ENCODE results near the gene SERBP1.
"Not testable (repeated sequence)": the region's sequence is repeated elsewhere in the genome, so short reads cannot be mapped to it uniquely, and the experiment has no call there.

Gene SERBP1

GRCh38 chr1:67418839-67419586 is 11.2 kb downstream of the SERBP1 start:
- in situ Hi-C loops (cut with HindIII; ENCODE audit: low pct_ligation_motif_present, low pct_unique_long_range_greater_than_20kb, low sequenced_read_pairs), result no loop called here
- DNase-seq, result no peak

GRCh38 chr1:67417733-67418132 is 12.5 kb downstream of the SERBP1 start:
- DNase-seq; in situ Hi-C loops (cut with HindIII; ENCODE audit: low pct_ligation_motif_present, low pct_unique_long_range_greater_than_20kb, low sequenced_read_pairs): not testable (repeated sequence)

- in situ Hi-C loops (cut with HindIII; ENCODE audit: low pct_ligation_motif_present, low pct_unique_long_range_greater_than_20kb, low sequenced_read_pairs), result no loop called here
- no peak for DNase-seq
Measured at GRCh38 chr1:67415041-67415440, 15.2 kb downstream of the SERBP1 start.

GRCh38 chr1:67414574-67414973 is 15.6 kb downstream of the SERBP1 start:
- in situ Hi-C loops (cut with HindIII; ENCODE audit: low pct_ligation_motif_present, low pct_unique_long_range_greater_than_20kb, low sequenced_read_pairs), result no loop called here
- DNase-seq, result no peak

GRCh38 chr1:67413101-67413500 is 17.1 kb downstream of the SERBP1 start:
- in situ Hi-C loops (cut with HindIII; ENCODE audit: low pct_ligation_motif_present, low pct_unique_long_range_greater_than_20kb, low sequenced_read_pairs); DNase-seq: not testable (repeated sequence)

GRCh38 chr1:67408148-67408547 is 22.1 kb downstream of the SERBP1 start:
- in situ Hi-C loops (cut with HindIII; ENCODE audit: low pct_ligation_motif_present, low pct_unique_long_range_greater_than_20kb, low sequenced_read_pairs), result no loop called here
- DNase-seq, result no peak

- no peak for DNase-seq
- in situ Hi-C loops (cut with HindIII; ENCODE audit: low pct_ligation_motif_present, low pct_unique_long_range_greater_than_20kb, low sequenced_read_pairs), result no loop called here
Measured at GRCh38 chr1:67407498-67407897, 22.7 kb downstream of the SERBP1 start.

GRCh38 chr1:67405473-67406245 is 24.5 kb downstream of the SERBP1 start:
- in situ Hi-C loops (cut with HindIII; ENCODE audit: low pct_ligation_motif_present, low pct_unique_long_range_greater_than_20kb, low sequenced_read_pairs), result no loop called here
- DNase-seq, result no peak

GRCh38 chr1:67404212-67404620 is 26.0 kb downstream of the SERBP1 start:
- in situ Hi-C loops (cut with HindIII; ENCODE audit: low pct_ligation_motif_present, low pct_unique_long_range_greater_than_20kb, low sequenced_read_pairs), result no loop called here
- no peak for DNase-seq

GRCh38 chr1:67401443-67401842 is 28.8 kb downstream of the SERBP1 start:
- in situ Hi-C loops (cut with HindIII; ENCODE audit: low pct_ligation_motif_present, low pct_unique_long_range_greater_than_20kb, low sequenced_read_pairs), result no loop called here
- DNase-seq, result no peak

GRCh38 chr1:67400029-67400786 is 30.0 kb downstream of the SERBP1 start:
- in situ Hi-C loops (cut with HindIII; ENCODE audit: low pct_ligation_motif_present, low pct_unique_long_range_greater_than_20kb, low sequenced_read_pairs); DNase-seq: not testable (repeated sequence)

GRCh38 chr1:67399199-67399993 is 30.8 kb downstream of the SERBP1 start:
- no peak for DNase-seq
- in situ Hi-C loops (cut with HindIII; ENCODE audit: low pct_ligation_motif_present, low pct_unique_long_range_greater_than_20kb, low sequenced_read_pairs), result no loop called here

GRCh38 chr1:67394548-67394947 is 35.7 kb downstream of the SERBP1 start:
- in situ Hi-C loops (cut with HindIII; ENCODE audit: low pct_ligation_motif_present, low pct_unique_long_range_greater_than_20kb, low sequenced_read_pairs), result no loop called here
- no peak for DNase-seq

- no peak for DNase-seq
- in situ Hi-C loops (cut with HindIII; ENCODE audit: low pct_ligation_motif_present, low pct_unique_long_range_greater_than_20kb, low sequenced_read_pairs), result no loop called here
Measured at GRCh38 chr1:67393737-67394136, 36.5 kb downstream of the SERBP1 start.

GRCh38 chr1:67393240-67393639 is 37.0 kb downstream of the SERBP1 start:
- in situ Hi-C loops (cut with HindIII; ENCODE audit: low pct_ligation_motif_present, low pct_unique_long_range_greater_than_20kb, low sequenced_read_pairs), result no loop called here
- no peak for DNase-seq

- DNase-seq, result peak; percentile 86
- in situ Hi-C loops (cut with HindIII; ENCODE audit: low pct_ligation_motif_present, low pct_unique_long_range_greater_than_20kb, low sequenced_read_pairs), result no loop called here
Measured at GRCh38 chr1:67390041-67390887, 39.9 kb downstream of the SERBP1 start.

GRCh38 chr1:67383999-67384638 is 46.1 kb downstream of the SERBP1 start:
- in situ Hi-C loops (cut with HindIII; ENCODE audit: low pct_ligation_motif_present, low pct_unique_long_range_greater_than_20kb, low sequenced_read_pairs), result no loop called here
- DNase-seq, result no peak
